ENCODE results near the gene BHLHE23. TPM values are rescaled to one million over a fixed set of nuclear protein-coding genes. Genes with fewer than 3 reads are reported as not detected.

Gene BHLHE23
- not detected in 2 replicates for total RNA-seq (2014; rRNA removed; shearing (Covaris generic))

DNA sequence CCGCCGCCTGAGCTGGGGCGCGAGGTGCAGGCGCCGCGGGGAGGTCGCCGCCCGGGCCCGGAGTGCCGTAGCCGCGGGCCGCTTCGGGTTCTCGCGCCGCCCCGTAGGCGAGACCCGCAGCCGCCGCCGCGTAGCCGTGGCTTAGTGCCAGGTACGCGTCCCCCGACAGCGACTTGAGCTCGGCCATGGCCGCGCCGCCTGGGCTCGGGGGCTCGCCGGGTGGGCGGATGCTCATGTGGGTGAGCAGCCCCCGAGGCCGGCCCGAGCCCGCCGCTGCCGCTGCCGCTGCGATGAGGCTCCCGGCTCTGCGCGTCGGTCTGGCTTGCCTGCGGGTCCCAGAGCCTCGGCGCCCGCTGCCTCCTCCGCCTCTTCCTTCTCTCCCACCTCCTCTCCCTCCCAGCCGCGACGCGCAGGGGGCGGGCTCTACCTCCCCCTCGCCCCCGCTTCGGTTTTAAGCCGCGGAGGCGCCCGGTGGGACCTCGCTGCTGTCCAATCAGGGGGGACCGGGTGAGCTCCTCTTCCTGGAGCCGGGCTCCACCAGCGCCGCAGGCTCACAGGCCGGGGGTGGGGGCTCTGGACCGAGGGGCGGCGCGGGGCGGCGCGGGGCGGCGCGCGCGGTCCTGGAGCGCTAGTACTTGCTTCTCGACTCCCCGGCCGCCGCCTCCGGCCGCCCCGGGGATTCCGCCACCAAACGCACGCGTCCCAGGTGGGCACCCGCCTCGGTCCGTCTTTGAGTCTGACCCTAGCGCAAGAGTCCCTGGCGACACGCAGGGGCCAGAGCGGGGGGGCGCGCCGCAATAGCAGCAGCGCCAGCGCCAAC is at the start of gene BHLHE23:
TSS of gene BHLHE23 (minus strand) at position 425 of the 820 bp plus-strand sequence. CDS start at position 235, 190 bp downstream.
- no peak for DNase-seq (ENCODE audit: low spot score)

GRCh38 chr20:63055575-63056235 is 48.9 kb upstream of the BHLHE23 start:
- DNase-seq (ENCODE audit: low spot score): no peak

DNA sequence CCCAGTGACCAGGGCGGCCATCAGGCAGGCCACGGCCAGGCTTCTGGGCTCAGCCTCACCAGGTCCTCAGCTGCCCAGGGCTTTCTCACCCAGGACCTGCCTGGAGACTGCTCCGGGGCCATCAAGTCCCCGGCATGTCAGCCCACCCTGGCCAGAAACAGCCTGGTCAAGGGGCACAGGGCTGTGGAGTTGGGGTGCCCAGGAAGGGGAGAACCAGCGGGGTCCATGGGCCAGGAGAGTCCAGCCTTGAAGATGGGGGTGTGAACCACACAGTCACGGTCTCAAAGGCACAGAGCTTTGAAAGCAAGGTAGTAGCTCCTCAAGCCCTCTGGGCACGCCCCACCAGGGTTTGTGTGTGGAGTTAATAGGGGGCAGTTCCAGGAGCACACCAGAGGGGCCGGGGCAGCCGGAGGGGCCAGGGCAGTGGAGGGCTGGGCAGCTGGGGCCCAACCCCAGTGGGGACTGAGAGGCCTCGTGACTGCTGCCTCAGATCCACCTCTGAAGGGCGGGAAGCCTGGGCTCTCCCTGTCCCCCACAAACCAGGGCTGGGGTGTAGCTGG is 48.0 kb upstream of the BHLHE23 start:
- no peak for DNase-seq (ENCODE audit: low spot score)

GRCh38 chr20:63054103-63054474 is 47.3 kb upstream of the BHLHE23 start:
- no peak for DNase-seq (ENCODE audit: low spot score)

DNA sequence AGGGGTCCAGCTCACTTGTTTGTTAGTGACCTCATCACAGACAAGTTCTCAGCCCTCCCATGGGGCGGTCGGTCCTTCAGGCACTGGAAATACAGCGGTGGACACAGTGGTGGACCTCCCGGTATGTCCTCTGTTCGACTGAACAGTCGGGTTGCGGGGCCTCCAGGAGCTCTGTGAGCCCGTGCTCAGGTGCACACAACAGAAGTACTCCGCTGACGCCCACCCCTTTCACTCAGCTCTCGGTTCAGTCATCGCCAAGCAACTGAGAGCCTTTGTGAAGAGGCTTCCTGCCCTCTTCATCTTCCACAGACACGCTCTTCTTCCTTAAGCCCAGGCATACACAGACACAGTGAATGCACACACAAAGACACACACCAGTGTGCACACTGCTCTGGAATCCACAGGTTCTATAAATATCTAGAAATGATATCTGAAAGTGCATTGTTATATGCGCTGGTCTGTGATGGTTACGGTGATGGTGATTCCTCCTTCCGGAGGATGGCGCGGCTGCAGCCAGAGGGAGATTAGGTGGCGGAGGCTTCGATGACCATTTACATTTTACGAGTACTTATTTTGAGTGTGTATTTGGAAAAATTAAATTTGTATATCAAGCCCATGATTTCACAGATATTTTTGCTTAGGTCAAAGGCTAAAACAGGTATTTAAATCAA is 46.8 kb upstream of the BHLHE23 start:
- DNase-seq (ENCODE audit: low spot score): no peak

GRCh38 chr20:63052571-63053431 is 46.0 kb upstream of the BHLHE23 start:
- no peak for DNase-seq (ENCODE audit: low spot score)

- DNase-seq (ENCODE audit: low spot score): no peak
Measured at GRCh38 chr20:63051911-63052310, 45.1 kb upstream of the BHLHE23 start.

DNA sequence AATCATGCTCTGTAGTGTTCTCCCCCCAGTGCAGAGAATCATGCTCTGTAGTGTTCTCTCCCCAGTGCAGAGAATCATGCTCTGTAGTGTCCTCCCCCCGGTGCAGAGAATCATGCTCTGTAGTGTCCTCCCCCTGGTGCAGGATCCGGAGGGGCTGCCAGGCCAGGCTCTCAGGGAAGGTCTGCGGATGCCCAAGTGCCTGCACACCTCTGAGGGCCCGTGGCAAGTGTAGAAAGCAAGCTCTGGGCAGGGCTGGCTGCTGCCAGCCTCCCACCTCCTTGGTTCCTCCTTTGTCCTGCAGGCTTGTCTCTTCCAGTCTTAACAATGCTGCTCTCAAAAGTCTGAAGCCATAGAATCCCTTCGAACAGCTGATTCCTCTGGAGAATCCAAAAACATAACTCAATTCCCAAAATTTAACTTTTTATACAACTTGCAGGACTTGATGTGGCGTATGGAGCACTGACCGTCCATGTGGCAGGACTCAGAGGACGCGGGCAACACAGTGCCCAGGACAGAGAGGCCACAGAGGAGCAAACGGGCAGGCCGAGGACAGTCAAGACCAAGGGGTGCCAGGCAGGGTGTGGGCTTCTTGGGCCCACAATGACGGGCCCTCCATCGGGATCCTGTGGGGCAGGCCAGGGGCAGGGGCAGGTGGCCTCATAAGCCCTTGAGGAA is 44.6 kb upstream of the BHLHE23 start:
- DNase-seq (ENCODE audit: low spot score): no peak

- no peak for DNase-seq (ENCODE audit: low spot score)
Measured at GRCh38 chr20:63050406-63050805, 43.6 kb upstream of the BHLHE23 start.

GRCh38 chr20:63049561-63050221 is 42.9 kb upstream of the BHLHE23 start:
- peak; percentile 24 for DNase-seq (ENCODE audit: low spot score)

GRCh38 chr20:63049191-63049518 is 42.4 kb upstream of the BHLHE23 start:
- no peak for DNase-seq (ENCODE audit: low spot score)

GRCh38 chr20:63048516-63049190 is 41.9 kb upstream of the BHLHE23 start:
- DNase-seq (ENCODE audit: low spot score): no peak

GRCh38 chr20:63047946-63048345 is 41.2 kb upstream of the BHLHE23 start:
- no peak for DNase-seq (ENCODE audit: low spot score)

DNA sequence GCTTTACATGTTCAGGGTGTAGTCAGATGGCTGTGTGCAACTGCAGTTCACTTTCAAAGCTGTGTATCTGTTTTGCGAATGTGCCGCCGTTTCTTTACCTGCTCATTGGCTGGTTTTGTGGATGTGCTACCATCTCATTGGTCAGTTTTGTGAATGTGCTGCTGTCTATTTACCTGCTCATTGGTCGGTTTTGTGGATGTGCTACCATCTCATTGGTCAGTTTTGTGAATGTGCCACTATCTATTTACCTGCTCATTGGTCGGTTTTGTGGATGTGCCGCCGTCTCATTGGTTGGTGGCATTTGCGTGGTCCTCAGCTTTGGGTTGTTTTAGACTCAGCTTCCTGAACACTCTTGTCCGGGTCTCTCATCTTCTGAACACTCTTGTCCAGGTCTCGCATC is 40.5 kb upstream of the BHLHE23 start:
- no peak for DNase-seq (ENCODE audit: low spot score)

DNA sequence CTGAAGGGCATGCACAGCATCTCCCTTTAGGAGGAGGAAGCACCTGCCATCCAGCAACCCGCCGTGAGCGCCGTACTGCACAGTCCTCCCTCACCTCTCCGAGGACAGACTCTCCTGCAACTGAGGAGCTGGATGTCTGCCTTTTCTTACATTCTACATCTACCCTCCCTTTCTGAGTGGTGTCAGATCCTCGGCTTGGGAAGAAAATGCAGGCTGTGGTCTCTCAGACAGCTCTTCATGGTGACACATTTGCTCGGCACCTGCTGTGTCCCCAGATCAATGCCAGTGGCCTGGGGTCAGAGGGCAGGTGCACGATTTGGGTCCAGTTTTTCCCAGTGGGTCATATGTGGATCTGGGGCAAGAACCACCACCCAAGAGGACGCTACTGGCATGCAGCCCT is 40.1 kb upstream of the BHLHE23 start:
- DNase-seq (ENCODE audit: low spot score): no peak

- no peak for DNase-seq (ENCODE audit: low spot score)
Measured at GRCh38 chr20:63045991-63046390, 39.2 kb upstream of the BHLHE23 start.

GRCh38 chr20:63045401-63045800 is 38.6 kb upstream of the BHLHE23 start:
- no peak for DNase-seq (ENCODE audit: low spot score)

GRCh38 chr20:63044605-63045004 is 37.8 kb upstream of the BHLHE23 start:
- DNase-seq (ENCODE audit: low spot score): no peak

DNA sequence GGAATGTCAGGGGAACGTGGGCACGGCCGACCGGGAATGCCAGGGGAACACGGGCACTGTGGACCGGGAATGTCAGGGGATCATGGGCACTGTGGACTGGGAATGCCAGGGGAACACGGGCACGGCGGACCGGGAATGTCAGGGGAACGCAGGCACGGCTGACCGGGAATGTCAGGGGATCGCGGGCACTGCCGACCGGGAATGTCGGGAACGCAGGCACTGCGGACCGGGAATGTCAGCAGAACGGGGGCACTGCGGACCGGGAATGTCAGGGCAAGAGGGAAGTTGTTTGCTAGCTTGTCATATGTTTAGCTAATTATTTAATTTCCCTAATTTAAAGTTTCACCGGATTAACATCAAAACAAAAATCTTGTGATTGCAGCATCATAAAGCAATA is 37.4 kb upstream of the BHLHE23 start:
- DNase-seq (ENCODE audit: low spot score): no peak
